GM18498 (cell line): Measurements from ENCODE around the gene PTPA.
"Not testable (repeated sequence)": the region's sequence is repeated elsewhere in the genome, so short reads cannot be mapped to it uniquely, and the experiment has no call there.

ENCODE experiments used
- ATAC-seq: cut with Tn5 transposase; IDR thresholded peaks from one replicate; pipeline ENCODE4 v1.9.1; 2021; ENCODE audit warnings: mild to moderate bottlenecking, moderate library complexity; ENCODE audit not compliant: unreplicated experiment

The PTPA gene

GRCh38 chr9:129108805-129109536, 2.2 kb upstream of the PTPA start:
- ATAC-seq = no peak

GRCh38 chr9:129109537-129109903, 1.7 kb upstream of the PTPA start:
- no peak for ATAC-seq

- no peak for ATAC-seq
Measured at GRCh38 chr9:129109952-129110739, 1.1 kb upstream of the PTPA start.

- no peak for ATAC-seq
Measured at GRCh38 chr9:129111528-129112151, 425 bp downstream of the PTPA start.

GRCh38 chr9:129112526-129112925, 1.3 kb downstream of the PTPA start:
- ATAC-seq = not testable (repeated sequence)

DNA sequence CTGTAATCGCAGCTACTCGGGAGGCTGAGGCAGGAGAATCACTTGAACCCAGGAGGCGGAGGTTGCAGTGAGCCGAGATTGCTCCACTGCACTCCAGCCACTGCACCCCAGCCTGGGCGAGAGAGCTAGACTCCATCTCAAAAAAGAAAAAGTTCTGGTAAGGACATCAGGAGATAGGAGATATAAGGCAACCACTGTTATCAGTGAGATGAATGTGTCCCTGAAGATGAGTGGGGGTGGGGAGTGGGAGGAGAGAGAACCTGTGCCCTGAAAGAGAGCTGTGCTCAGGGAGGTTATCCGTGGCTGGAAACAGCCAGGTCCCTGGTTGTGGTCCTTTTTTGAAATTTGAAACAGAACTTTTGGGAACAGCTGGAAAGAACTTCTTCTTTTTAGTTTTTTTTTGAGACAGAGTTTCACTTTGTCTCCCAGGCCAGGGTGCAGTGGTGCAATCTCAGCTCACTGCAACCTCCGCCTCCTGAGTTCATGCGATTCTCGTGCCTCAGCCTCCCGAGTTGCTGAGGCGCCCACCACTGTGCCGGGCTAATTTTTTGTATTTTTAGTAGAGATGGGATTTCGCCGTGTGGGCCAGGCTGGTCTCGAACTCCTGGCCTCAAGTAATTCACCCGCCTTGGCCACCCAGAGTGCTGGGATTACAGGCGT, 2.6 kb downstream of the PTPA start:
- ATAC-seq = no peak

GRCh38 chr9:129118799-129119198, 7.6 kb downstream of the PTPA start:
- ATAC-seq = no peak

DNA sequence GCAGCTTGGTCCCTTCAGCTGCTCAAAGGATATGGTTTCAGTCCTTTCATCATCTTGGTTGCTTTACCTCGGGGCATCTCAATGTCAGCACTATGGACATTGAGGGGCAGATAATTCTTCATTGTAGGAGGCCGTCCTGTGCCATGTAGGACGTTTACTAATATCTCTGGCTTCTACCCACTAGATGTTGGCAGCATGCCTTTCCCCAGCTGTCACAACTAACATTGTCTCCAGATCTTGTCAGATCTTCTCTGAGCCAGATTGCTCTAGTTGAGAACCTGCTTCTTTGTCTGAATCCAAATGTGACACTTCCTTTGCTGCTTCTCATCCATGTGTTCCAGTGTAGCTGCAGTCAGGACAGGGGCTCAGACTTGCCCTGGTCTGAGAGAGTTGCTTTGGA, 10.3 kb downstream of the PTPA start:
- ATAC-seq = no peak

GRCh38 chr9:129122133-129122532, 10.9 kb downstream of the PTPA start:
- no peak for ATAC-seq

DNA sequence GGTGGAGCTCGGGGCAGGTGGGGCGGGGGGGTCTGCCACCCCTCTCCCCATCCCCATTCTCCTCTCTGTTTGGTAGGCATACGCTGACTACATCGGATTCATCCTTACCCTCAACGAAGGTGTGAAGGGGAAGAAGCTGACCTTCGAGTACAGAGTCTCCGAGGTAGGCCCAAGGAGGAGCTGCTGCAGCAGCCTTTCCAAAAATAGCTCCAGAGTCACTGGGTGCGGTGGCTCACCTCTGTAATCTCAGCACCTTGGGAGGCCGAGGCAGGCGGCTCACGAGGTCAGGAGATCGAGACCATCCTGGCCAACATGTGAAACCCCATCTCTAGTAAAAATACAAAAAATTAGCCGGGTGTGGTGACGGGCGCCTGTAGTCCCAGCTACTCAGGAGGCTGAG, 11.8 kb downstream of the PTPA start:
- not testable (repeated sequence) for ATAC-seq

GRCh38 chr9:129124506-129125069, 13.4 kb downstream of the PTPA start:
- ATAC-seq = no peak

DNA sequence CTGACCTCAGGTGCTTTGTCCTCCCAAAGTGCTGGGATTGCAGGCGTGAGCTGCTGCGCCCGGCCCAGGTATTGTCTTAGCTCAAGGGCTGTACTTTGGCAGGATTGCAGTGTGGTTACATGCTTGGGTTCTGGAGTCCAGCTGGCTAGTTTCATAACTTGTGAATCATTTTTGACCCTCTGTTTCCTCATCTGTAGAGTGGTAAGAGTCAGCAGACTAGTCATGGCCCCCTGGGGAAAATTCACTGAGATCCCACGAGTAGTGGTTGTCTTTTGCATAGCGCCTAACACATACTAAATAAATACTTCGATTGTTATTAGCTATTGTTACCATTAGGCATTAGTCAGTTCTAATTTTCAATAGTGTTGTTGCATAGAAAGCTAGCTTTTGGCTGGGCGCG, 14.3 kb downstream of the PTPA start:
- no peak for ATAC-seq

- no peak for ATAC-seq
Measured at GRCh38 chr9:129126749-129127618, 15.8 kb downstream of the PTPA start.

- no peak for ATAC-seq
Measured at GRCh38 chr9:129128689-129129088, 17.5 kb downstream of the PTPA start.

GRCh38 chr9:129130271-129130670, 19.1 kb downstream of the PTPA start:
- not testable (repeated sequence) for ATAC-seq

DNA sequence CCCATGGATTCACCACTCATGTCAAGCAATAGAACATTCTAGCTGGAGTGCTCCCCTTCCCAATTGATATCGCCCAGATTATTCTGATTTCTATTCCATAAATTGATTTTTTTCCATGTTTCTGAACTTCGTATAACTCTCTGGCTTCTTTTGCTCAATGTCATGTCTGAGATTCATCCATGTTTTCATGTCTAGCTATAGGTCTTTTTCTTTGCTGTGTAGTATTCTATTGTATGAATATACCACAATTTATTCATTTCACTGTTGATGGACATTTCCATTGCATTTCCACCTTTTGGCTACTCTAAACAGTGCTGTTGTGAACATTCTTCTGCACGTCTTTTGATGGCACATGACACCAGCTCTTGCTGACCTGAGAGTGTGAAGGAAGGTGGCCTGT, 19.6 kb downstream of the PTPA start:
- ATAC-seq = no peak

DNA sequence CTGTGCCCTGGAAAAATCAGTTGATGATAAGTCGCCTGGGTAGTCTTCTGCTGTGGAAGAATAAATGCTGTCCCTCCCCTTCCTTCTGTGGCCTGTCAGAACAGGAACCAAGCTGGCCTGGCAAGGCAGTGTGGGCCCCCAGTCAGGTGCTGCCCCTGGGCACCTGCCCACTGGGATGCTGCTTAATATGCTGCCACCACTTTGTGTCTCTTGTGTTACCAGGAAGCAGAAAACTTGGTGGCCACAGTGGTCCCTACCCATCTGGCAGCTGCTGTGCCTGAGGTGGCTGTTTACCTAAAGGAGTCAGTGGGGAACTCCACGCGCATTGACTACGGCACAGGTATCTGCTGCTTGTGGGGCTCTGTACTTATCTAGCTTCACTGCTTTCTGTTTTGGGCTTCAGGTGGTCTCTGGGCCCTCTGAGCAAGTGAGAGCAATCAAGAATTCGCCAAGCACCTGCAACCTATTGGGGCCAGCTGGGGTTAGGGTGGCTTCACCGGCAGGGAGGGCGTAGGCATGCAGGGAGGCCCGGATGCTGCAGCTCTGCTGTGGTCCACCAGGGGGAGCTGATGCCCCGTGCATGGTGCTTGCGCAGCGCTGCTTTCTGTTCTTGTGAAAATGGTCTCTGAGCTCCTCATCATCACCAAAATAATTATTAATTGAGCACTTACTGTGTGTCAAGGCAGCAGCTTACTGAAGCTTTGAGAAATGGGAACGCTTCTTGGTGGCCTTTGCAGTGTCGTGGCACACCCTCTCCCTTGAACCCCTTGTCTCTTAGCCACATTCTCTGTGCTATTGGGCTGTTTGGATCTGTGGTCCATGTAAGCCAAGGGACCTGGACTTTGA, 20.3 kb downstream of the PTPA start:
- ATAC-seq = no peak

GRCh38 chr9:129133082-129133481, 21.9 kb downstream of the PTPA start:
- no peak for ATAC-seq

DNA sequence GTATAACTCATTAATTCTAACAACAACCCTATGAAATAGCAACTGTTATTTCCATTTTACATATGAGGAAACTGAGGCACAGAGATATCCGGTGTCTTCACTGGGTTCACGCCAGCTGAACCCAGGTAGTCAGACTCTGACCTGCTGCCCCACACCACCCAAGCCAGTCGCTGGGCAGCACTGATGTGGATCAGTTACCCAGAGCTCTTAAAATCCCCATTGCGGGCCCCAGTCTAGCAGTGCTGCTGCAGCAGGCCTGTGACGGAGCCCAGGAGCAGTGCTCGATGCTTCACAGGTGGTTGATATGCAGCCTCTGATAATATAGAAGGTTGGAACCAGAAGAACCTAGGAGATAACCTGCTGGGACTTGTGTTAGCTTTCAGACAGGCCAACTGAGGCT, 24.3 kb downstream of the PTPA start:
- ATAC-seq = no peak
